Stomach (tissue), 4 donors: ENCODE data around the gene ATRNL1.

Experiments
- POLR2AphosphoS5 ChIP-seq, 3 donors: sonication (generic); formaldehyde crosslinking; IDR thresholded peaks; one replicate each; pipeline ENCODE4 v1.6.1; 2016; ENCODE audit warnings: antibody characterized with exemption in 3 of 3
- TF ChIP-seq, protein P1 (sequence below), 7 experiments: fragments of 450-650 bp in 4 of 7; fragments of 200-600 bp in 3 of 7; sonication (generic) in 3 of 7; IDR thresholded peaks; one replicate each; pipeline ENCODE4 v1.5.1; 2016 to 2019; ENCODE audit warnings: antibody characterized with exemption in 7 of 7, control low read depth in 2 of 7, mild to moderate bottlenecking in 1 of 7

DNA sequence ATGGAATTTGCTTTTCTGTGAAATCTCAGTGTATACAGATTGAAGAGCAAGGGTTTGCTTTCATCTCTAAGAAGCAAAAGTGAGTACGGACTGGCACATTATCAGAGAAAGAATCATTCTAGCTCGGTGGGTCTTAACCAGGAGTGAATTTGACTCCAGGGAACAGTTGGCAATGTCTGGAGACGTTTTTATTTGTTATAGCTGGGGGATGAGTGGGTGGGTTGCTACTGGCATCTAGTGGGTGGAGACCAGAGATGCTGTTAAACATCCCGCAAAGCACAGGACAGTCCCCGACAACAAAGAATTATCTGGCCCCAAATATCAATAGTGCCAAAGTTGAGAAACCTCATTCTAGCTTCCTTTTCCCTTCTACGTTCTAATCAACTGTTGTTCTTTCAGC lies 43.8 kb upstream of the ATRNL1 start:
- no peak for TF ChIP-seq POLR2AphosphoS5 (IDR thresholded peaks at IDR 0.05)
- TF ChIP-seq, protein P1, sequence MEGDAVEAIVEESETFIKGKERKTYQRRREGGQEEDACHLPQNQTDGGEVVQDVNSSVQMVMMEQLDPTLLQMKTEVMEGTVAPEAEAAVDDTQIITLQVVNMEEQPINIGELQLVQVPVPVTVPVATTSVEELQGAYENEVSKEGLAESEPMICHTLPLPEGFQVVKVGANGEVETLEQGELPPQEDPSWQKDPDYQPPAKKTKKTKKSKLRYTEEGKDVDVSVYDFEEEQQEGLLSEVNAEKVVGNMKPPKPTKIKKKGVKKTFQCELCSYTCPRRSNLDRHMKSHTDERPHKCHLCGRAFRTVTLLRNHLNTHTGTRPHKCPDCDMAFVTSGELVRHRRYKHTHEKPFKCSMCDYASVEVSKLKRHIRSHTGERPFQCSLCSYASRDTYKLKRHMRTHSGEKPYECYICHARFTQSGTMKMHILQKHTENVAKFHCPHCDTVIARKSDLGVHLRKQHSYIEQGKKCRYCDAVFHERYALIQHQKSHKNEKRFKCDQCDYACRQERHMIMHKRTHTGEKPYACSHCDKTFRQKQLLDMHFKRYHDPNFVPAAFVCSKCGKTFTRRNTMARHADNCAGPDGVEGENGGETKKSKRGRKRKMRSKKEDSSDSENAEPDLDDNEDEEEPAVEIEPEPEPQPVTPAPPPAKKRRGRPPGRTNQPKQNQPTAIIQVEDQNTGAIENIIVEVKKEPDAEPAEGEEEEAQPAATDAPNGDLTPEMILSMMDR (IDR thresholded peaks at IDR 0.05): no peak
